Endothelial cell of umbilical vein (primary cell): ENCODE data around the gene RAB5IF. TPM values are rescaled to one million over a fixed set of nuclear protein-coding genes. Genes with fewer than 3 reads are reported as not detected.

Source experiments
- BruUV-seq: library from RNA; stranded (reverse); fragments of 400-500 nt; replicated peaks from 2 replicates; lab custom pipeline; 2021; lab: Mats Ljungman, UMichigan
- CTCF ChIA-PET: fragments of 300-600, 350-600 bp; sonication (Branson Sonifier 250); formaldehyde crosslinking; loops from one replicate; lab custom pipeline; 2021; ENCODE audit warnings: antibody characterized with exemption, inconsistent platforms; lab: Charles Lee
- POLR2A ChIA-PET: fragments of 300-600, 350-600 bp; sonication (Branson Sonifier 250); formaldehyde crosslinking; loops from one replicate; lab custom pipeline; 2021; ENCODE audit warnings: antibody characterized with exemption, inconsistent platforms; lab: Charles Lee
- DNase-seq: peaks from one replicate; pipeline ENCODE4 v3.0.0-alpha.2; 2011; ENCODE audit warnings: low read depth, low spot score
- FAIRE-seq: peaks from 2 replicates; lab custom pipeline; 2011; peaks lifted over from hg19 to GRCh38; lab: Jason Lieb, UNC
- H2AFZ ChIP-seq: 2 replicates; pipeline ENCODE4 v1.6.0; 2012; ENCODE audit warnings: low read depth, low read length, control low read depth, inconsistent platforms
- H3K27ac ChIP-seq: 2 replicates; pipeline ENCODE4 v1.5.1; 2011; ENCODE audit warnings: low read depth, mild to moderate bottlenecking, control low read depth, low read length, moderate library complexity; ENCODE audit not compliant: insufficient read depth
- H3K27me3 ChIP-seq, 2 experiments: 2 replicates each; pipeline versions ENCODE4 v1.6.0 to v1.6.1; 2011; ENCODE audit warnings: low read length in 2 of 2, mixed read lengths in 1 of 2; ENCODE audit not compliant: control insufficient read depth in 2 of 2, insufficient read depth in 2 of 2
- H3K36me3 ChIP-seq, 2 experiments: 2 replicates in 1 of 2; 3 replicates in 1 of 2; pipeline ENCODE4 v1.5.1; 2011; ENCODE audit warnings: low read length in 2 of 2, mild to moderate bottlenecking in 1 of 2, moderate library complexity in 1 of 2; ENCODE audit not compliant: control insufficient read depth in 2 of 2, insufficient read depth in 2 of 2; ENCODE audit errors: extremely low read depth in 1 of 2
- H3K4me1 ChIP-seq: 3 replicates; pipeline ENCODE4 v1.5.1; 2011; ENCODE audit warnings: mild to moderate bottlenecking, low read length; ENCODE audit not compliant: control insufficient read depth, insufficient read depth; ENCODE audit errors: extremely low read depth
- H3K4me2 ChIP-seq: 2 replicates; pipeline ENCODE4 v1.6.1; 2011; ENCODE audit warnings: low read length, control low read depth, mixed read lengths; ENCODE audit not compliant: insufficient read depth
- H3K4me3 ChIP-seq, 3 experiments: fragments of 200-600 bp in 1 of 3; sonication (generic), shearing (Covaris generic) in 1 of 3; replicated peaks in 1 of 3; 2 replicates each; pipeline ENCODE4 v1.5.1; 2011 to 2016; ENCODE audit warnings: control low read depth in 3 of 3, low read length in 3 of 3, mild to moderate bottlenecking in 2 of 3, inconsistent platforms in 1 of 3, low read depth in 1 of 3, moderate library complexity in 1 of 3; ENCODE audit not compliant: insufficient read depth in 1 of 3
- H3K79me2 ChIP-seq: 2 replicates; pipeline ENCODE4 v1.6.0; 2012; ENCODE audit warnings: low read length, inconsistent platforms; ENCODE audit not compliant: control insufficient read depth, insufficient read depth
- H3K9ac ChIP-seq: replicated peaks from 2 replicates; pipeline ENCODE3; 2011; ENCODE audit warnings: low read length, control low read depth; ENCODE audit not compliant: insufficient read depth; ENCODE audit errors: extremely low read depth
- H3K9me1 ChIP-seq: replicated peaks from 3 replicates; pipeline ENCODE4 v1.6.0; 2011; ENCODE audit warnings: mild to moderate bottlenecking, low read length; ENCODE audit not compliant: control insufficient read depth, insufficient read depth; ENCODE audit errors: extremely low read depth
- H3K9me3 ChIP-seq: replicated peaks from 2 replicates; pipeline ENCODE4 v1.5.1; 2012; ENCODE audit warnings: low read length, inconsistent platforms; ENCODE audit not compliant: control insufficient read depth, insufficient read depth
- H4K20me1 ChIP-seq: replicated peaks from 2 replicates; pipeline ENCODE3; 2011; ENCODE audit warnings: mild to moderate bottlenecking, low read length; ENCODE audit not compliant: control insufficient read depth, insufficient read depth; ENCODE audit errors: extremely low read depth
- EZH2 ChIP-seq: IDR thresholded peaks from 2 replicates; pipeline ENCODE4 v1.6.1; 2012; ENCODE audit warnings: borderline replicate concordance, low read depth, mild to moderate bottlenecking, moderate library complexity, low read length, inconsistent platforms; ENCODE audit not compliant: severe bottlenecking
- FOS ChIP-seq: IDR thresholded peaks from 2 replicates; pipeline ENCODE4 v1.6.1; 2011; ENCODE audit warnings: mild to moderate bottlenecking, low read length, moderate library complexity, borderline replicate concordance; ENCODE audit not compliant: insufficient read depth
- GATA2 ChIP-seq: IDR thresholded peaks from 2 replicates; pipeline ENCODE4 v1.7.0; 2011; ENCODE audit warnings: low read depth, mild to moderate bottlenecking, moderate library complexity, mixed read lengths, low read length; ENCODE audit not compliant: insufficient read length, insufficient read depth
- JUN ChIP-seq: IDR thresholded peaks from 2 replicates; pipeline ENCODE4 v1.6.1; 2011; ENCODE audit warnings: borderline replicate concordance, low read depth; ENCODE audit not compliant: insufficient read length, insufficient read depth
- MYC ChIP-seq: IDR thresholded peaks from one replicate; pipeline ENCODE4 v1.6.1; 2011; ENCODE audit warnings: mild to moderate bottlenecking, low read depth, low read length
- POLR2A ChIP-seq: IDR thresholded peaks from 2 replicates; pipeline ENCODE4 v1.6.1; 2012; ENCODE audit warnings: low read depth, mild to moderate bottlenecking, control low read depth, low read length
- POLR2AphosphoS5 ChIP-seq: IDR thresholded peaks from 2 replicates; pipeline ENCODE4 v1.6.1; 2012; ENCODE audit warnings: low read depth, mild to moderate bottlenecking, control low read depth, low read length, moderate library complexity; ENCODE audit not compliant: insufficient read depth
- dilution Hi-C: fragments of 300-500 bp; cut with MboI; formaldehyde crosslinking; loops from one replicate; pipeline ENCODE4 v1.15.0; 2019; ENCODE audit warnings: low sequenced_read_pairs; ENCODE audit not compliant: extremely low pct_ligation_motif_present
- intact Hi-C: fragments of 100-400 bp; cut with micrococcal nuclease; formaldehyde crosslinking; loops from one replicate; pipeline ENCODE4 v1.10.0; 2022
- polyA plus RNA-seq, 4 experiments: library from polyadenylated mRNA; depleted of rRNA in 3 of 4; stranded (reverse) in 3 of 4; unstranded in 1 of 4; fragments of >200 nt; gene quantifications; 2 replicates each; pipeline versions ENCODE4 v1.2.1 to v1.2.3, GENCODE V29; 2011 to 2012; ENCODE audit warnings: missing spikeins in 1 of 4
- total RNA-seq: library from RNA; stranded (reverse); gene quantifications from 2 replicates; pipeline ENCODE4 v1.2.3, GENCODE V29; 2021
- TF ChIP-seq, protein P1 (sequence below): IDR thresholded peaks from 2 replicates; pipeline ENCODE4 v1.6.1; 2011; ENCODE audit not compliant: insufficient read depth, insufficient read length
- TF ChIP-seq, protein P2 (sequence below), 2 donors: IDR thresholded peaks; 1 replicate in 1 of 2; 2 replicates in 1 of 2; pipeline ENCODE4 v1.5.1; 2011; ENCODE audit warnings: low read length in 2 of 2, mild to moderate bottlenecking in 2 of 2, moderate library complexity in 2 of 2, control low read depth in 1 of 2, inconsistent platforms in 1 of 2, low read depth in 1 of 2; ENCODE audit not compliant: insufficient read depth in 1 of 2; ENCODE audit errors: extremely low read depth in 1 of 2

RAB5IF gene
- total and polyA plus RNA-seq, 2 donors (not counting 3 experiments of a cell fraction or from before 2014, with no cell fraction given), result 113 to 162 TPM

DNA sequence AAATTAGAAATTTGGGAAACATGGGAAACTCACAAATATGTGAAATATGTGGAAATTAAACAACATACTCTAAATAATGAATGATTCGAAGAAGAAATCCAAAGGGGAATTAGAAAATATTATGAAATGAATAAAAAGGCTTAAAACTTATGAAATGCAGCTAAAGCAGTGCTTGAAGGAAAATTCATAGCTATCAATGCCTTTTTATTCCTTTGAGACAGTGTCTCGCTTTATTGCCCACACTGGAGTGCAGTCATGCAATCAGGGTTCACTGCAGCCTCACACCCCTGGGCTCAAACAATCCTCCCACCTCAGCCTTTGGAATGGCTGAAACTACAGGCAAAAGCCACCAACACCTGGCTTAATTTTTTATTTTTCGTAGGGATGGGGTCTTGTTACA is 40.1 kb upstream of the RAB5IF start:
- POLR2A ChIA-PET, result no interaction called here
- Histone ChIP-seq H3K27me3 (no peaks in the 10 kb centered on the region), H3K9me3 (no peaks in the 10 kb centered on the region), H3K4me2 (no peak overlapping the region), H4K20me1 (no peaks in the 10 kb centered on the region), H3K79me2 (no peaks in the 10 kb centered on the region), H3K4me1 (no peaks in the 10 kb centered on the region), H3K4me3 (no peak overlapping the region), H3K27ac (no peak overlapping the region), H3K36me3 (no peaks in the 10 kb centered on the region), H3K9ac (no peak overlapping the region), H2AFZ (no peak overlapping the region), H3K9me1 (no peaks in the 10 kb centered on the region)
- TF ChIP-seq GATA2 (no peak), EZH2 (no peak), MYC (no peak), POLR2A (no peak), JUN (no peak), POLR2AphosphoS5 (no peak), FOS (no peak)
- TF ChIP-seq, protein P1, sequence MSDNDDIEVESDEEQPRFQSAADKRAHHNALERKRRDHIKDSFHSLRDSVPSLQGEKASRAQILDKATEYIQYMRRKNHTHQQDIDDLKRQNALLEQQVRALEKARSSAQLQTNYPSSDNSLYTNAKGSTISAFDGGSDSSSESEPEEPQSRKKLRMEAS, result no peak
- TF ChIP-seq, protein P2, sequence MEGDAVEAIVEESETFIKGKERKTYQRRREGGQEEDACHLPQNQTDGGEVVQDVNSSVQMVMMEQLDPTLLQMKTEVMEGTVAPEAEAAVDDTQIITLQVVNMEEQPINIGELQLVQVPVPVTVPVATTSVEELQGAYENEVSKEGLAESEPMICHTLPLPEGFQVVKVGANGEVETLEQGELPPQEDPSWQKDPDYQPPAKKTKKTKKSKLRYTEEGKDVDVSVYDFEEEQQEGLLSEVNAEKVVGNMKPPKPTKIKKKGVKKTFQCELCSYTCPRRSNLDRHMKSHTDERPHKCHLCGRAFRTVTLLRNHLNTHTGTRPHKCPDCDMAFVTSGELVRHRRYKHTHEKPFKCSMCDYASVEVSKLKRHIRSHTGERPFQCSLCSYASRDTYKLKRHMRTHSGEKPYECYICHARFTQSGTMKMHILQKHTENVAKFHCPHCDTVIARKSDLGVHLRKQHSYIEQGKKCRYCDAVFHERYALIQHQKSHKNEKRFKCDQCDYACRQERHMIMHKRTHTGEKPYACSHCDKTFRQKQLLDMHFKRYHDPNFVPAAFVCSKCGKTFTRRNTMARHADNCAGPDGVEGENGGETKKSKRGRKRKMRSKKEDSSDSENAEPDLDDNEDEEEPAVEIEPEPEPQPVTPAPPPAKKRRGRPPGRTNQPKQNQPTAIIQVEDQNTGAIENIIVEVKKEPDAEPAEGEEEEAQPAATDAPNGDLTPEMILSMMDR (IDR thresholded peaks at IDR 0.05; ENCODE audit: extremely low read depth in 1 of 2, insufficient read depth in 1 of 2, low read depth in 1 of 2, low read length in 2 of 2), result no peak
- DNase-seq, result no peak
- BruUV-seq, result no TSS peak
- dilution Hi-C loops, result no loop called here
- intact Hi-C loops, result no loop called here
- CTCF ChIA-PET, result interaction anchor here (1.5 kb wide), 1 partner anchor 40 kb away, joined by 5 read pairs; the partner anchor contains the start of gene RAB5IF
- FAIRE-seq, result no peak
